Fibroblast of peridontal ligament (primary cell): ENCODE measurements around the gene AP5S1.
"Not testable (repeated sequence)": the region's sequence is repeated elsewhere in the genome, so short reads cannot be mapped to it uniquely, and the experiment has no call there.

Experiments
- DNase-seq: peaks from one replicate; pipeline ENCODE4 v3.0.0-alpha.2; 2010; ENCODE audit errors: extremely low read depth

The AP5S1 gene

GRCh38 chr20:3794168-3794567 is 26.2 kb upstream of the AP5S1 start:
- not testable (repeated sequence) for DNase-seq

GRCh38 chr20:3794701-3795420 is 25.5 kb upstream of the AP5S1 start:
- DNase-seq, result no peak

- DNase-seq, result peak; percentile 92
Measured at GRCh38 chr20:3795511-3796468, 24.6 kb upstream of the AP5S1 start, which contains the start of gene CDC25B. Gene CDC25B, plus strand, starts transcription at chr20:3796310. Its CDS starts 222 bp downstream, at chr20:3796532.

GRCh38 chr20:3796477-3797225 is 23.7 kb upstream of the AP5S1 start:
- DNase-seq, result no peak

- DNase-seq, result no peak
Measured at GRCh38 chr20:3797226-3797545, 23.2 kb upstream of the AP5S1 start.

- peak; percentile 46 for DNase-seq
Measured at GRCh38 chr20:3797592-3798372, 22.6 kb upstream of the AP5S1 start.

GRCh38 chr20:3798373-3798768 is 22.0 kb upstream of the AP5S1 start:
- DNase-seq, result no peak

- DNase-seq, result no peak
Measured at GRCh38 chr20:3798908-3799248, 21.5 kb upstream of the AP5S1 start.

GRCh38 chr20:3800256-3800877 is 20.0 kb upstream of the AP5S1 start:
- DNase-seq, result no peak

GRCh38 chr20:3800878-3801260 is 19.5 kb upstream of the AP5S1 start:
- no peak for DNase-seq

GRCh38 chr20:3801299-3801698 is 19.0 kb upstream of the AP5S1 start:
- DNase-seq, result no peak

- DNase-seq, result no peak
Measured at GRCh38 chr20:3801846-3802245, 18.5 kb upstream of the AP5S1 start.

GRCh38 chr20:3802524-3803239 is 17.7 kb upstream of the AP5S1 start:
- no peak for DNase-seq

GRCh38 chr20:3803289-3803688 is 17.1 kb upstream of the AP5S1 start:
- no peak for DNase-seq

GRCh38 chr20:3803854-3804253 is 16.5 kb upstream of the AP5S1 start:
- DNase-seq, result no peak

GRCh38 chr20:3804254-3804751 is 16.0 kb upstream of the AP5S1 start:
- no peak for DNase-seq

- no peak for DNase-seq
Measured at GRCh38 chr20:3804781-3805180, 15.6 kb upstream of the AP5S1 start.

GRCh38 chr20:3808544-3808943 is 11.8 kb upstream of the AP5S1 start:
- no peak for DNase-seq

- peak; percentile 99 for DNase-seq
Measured at GRCh38 chr20:3811467-3812258, 8.7 kb upstream of the AP5S1 start.
